GM21526 (cell line): ENCODE data around the gene FLT1.

ENCODE experiments used
- ATAC-seq: cut with Tn5 transposase; IDR thresholded peaks from one replicate; pipeline ENCODE4 v1.9.1; 2021; ENCODE audit warnings: moderate library complexity; ENCODE audit not compliant: unreplicated experiment, low FRiP score

The FLT1 gene, protein sequence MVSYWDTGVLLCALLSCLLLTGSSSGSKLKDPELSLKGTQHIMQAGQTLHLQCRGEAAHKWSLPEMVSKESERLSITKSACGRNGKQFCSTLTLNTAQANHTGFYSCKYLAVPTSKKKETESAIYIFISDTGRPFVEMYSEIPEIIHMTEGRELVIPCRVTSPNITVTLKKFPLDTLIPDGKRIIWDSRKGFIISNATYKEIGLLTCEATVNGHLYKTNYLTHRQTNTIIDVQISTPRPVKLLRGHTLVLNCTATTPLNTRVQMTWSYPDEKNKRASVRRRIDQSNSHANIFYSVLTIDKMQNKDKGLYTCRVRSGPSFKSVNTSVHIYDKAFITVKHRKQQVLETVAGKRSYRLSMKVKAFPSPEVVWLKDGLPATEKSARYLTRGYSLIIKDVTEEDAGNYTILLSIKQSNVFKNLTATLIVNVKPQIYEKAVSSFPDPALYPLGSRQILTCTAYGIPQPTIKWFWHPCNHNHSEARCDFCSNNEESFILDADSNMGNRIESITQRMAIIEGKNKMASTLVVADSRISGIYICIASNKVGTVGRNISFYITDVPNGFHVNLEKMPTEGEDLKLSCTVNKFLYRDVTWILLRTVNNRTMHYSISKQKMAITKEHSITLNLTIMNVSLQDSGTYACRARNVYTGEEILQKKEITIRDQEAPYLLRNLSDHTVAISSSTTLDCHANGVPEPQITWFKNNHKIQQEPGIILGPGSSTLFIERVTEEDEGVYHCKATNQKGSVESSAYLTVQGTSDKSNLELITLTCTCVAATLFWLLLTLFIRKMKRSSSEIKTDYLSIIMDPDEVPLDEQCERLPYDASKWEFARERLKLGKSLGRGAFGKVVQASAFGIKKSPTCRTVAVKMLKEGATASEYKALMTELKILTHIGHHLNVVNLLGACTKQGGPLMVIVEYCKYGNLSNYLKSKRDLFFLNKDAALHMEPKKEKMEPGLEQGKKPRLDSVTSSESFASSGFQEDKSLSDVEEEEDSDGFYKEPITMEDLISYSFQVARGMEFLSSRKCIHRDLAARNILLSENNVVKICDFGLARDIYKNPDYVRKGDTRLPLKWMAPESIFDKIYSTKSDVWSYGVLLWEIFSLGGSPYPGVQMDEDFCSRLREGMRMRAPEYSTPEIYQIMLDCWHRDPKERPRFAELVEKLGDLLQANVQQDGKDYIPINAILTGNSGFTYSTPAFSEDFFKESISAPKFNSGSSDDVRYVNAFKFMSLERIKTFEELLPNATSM (N-terminal part only)

DNA sequence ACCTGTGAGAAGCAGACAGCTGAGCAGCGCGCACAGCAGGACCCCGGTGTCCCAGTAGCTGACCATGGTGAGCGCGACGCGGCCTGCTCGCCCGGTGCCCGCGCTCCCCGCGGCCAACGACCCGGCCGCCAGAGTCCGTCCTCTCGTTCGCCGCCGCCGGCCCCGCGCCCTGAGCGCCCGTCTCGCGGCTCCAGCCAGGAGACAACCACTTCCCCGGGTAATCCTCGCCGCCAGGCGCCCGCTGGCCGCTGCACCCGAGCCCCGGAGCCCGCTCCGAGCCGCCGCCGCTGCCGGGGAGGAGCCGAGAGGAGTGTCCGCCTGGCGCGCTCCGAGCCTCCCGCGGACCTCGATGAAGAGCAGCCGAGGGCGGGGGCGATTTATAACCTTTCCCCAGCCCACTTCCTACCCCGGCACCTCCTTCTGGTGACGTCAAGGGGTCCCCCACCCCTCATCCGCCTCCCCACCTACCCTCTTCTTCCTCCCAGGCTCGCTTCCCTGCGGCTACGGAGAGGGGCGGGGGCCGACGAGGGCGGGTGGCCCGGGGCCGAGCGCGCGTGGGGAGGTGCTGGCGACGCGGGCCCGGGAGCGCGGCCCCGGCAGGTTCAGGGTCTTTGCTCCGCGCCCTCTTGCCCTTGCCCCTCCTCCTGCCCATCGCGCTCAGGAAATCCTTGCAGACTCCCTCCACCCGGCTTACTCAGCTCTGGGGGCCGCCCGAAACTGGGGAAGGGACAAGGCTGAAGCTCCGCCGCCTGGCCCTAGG lies at the start of gene FLT1:
TSS of gene FLT1 (minus strand) at position 351 of the 760 bp plus-strand sequence. CDS start at position 66, 285 bp downstream.
- ATAC-seq = no peak

DNA sequence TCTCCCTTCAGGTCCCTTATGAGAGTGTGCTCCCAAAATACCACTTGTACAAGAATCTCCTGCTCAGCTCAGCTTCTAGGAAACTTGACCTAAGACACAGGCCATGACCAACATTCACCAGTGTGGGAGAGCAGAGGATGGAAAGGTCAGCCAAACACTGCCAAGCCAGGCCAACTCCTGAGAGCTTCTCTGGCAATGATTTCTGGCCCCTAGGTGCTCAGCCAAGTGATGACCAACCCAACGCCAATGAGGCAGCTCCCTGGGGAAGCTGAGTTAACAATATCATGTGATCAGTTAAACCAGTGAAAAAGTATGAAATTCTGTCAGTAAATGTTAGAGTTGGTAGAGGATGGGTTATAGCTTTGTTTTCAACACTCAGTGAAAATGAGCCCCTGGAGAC lies 49.1 kb upstream of the FLT1 start:
- ATAC-seq = no peak

DNA sequence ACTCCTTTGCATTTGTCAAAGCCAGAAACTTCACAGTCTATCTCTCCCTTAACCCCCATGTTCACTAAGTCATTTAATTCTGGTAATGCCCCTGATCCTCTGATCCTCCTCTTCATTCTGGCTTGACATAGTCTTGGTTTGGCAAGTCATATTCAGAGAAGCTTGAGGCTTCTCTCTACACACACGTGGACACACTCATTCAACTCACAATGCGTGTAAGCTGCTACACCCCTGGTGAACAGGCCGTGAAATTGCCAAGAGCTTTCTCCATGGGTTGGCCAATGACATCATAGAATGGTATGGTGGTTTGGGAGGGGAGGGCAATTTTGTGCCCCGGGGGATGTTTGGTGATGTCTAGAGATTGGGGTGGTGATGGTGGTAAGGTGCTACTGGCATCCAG lies 47.9 kb upstream of the FLT1 start:
- ATAC-seq = no peak

DNA sequence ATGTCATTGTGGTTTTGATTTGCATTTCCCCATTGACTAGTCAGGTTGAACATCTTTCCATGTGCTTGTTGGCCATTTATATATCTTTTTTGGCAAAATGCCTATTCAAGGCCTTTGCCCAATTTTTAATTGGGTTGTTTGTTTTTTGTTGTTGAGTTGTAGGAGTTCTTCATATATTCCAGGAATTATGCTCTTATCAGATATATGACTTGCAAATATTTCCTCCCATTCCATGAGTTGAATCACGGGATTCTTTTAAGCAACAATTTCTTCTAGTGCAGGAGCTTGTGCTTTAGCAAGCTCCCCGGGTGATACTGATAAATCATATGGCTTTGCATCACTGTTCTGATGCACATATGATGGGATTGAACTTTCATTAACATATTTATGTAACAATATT lies 47.0 kb upstream of the FLT1 start:
- ATAC-seq = no peak

DNA sequence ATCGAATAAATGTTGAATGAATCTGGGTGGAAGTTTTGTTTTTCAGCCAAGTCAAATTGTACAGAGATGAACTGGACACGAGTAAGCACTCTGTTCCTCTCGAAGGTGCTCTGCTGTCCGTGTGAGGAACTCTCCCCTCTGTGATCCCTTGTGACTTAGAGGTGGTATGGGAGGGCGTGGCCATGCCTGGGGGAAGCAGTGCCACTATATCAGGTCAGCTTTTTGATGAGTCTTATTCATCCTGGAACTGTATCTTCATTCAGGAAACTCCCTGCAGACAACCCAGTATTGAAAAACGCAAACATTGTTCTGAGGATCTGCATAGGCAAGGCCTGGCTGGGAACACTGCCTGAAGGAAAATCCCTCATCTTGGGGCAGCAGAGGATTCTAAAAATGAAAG lies 45.7 kb upstream of the FLT1 start:
- ATAC-seq = no peak

DNA sequence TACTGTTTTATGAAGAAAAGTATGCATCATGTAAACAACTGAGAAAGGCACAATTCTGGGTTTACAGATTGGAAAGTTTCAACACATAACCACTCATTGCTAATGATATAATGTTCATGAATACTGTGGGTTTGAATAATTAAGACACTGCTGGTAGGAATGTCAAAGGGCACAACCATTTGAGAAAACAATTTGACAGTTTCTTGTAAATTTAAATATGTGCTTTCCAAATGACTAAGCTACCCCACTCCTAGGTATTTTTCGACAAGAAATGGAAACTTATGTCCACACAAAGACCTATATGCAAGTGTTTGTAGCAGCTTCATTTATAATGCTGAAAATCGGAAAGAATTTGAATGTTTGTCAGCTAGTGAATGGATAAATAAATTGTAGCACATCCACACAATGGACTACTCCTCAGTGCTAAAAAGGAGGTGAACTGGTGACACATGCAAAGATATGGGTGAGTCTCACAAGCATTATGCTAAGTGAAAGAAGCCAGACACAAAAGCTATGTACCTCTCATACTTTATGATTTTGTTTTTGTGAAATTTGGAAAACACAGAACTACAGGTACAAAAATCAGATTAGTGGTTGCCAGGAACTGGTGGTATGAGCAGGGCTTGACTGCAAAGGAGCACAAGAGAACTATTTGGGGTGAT lies 44.8 kb upstream of the FLT1 start:
- no peak for ATAC-seq

DNA sequence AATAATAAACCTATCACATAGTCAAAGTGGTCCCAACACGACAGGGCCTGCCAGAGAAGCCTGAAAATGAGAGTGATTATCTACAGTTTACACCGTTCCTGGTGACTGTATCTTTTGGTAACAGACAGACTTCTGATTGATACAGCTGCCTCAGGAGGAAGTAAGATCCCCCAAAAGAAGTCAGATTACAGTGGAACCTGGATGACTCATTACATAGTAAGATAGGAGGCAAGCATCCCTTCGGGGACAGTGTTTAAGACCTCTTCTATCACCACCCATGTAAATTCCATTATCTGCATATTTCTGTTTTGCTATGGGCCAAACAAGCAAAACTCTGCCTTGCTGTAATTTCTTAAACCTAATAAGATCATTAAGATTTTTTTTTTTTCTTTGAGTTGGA lies 44.0 kb upstream of the FLT1 start:
- ATAC-seq = no peak

DNA sequence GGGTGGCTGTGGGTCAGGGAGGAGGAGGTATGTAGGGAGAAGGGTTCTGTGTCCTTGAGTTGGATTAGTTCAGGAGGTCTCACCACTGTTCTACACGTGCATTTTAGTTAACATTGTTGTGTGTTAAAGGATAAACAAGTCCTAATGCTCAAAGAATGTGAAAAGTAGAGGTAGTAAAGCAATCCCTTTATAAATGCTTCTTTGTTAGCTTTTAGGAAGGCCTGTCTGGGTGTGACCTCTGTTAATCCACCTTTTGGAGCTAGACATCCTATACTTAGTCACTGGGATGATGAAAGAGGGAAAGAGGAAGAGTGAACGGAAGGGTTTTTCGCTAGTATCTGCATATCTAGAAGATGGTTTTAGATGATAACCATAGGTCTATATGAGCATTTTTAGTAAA lies 42.2 kb upstream of the FLT1 start:
- ATAC-seq = no peak

DNA sequence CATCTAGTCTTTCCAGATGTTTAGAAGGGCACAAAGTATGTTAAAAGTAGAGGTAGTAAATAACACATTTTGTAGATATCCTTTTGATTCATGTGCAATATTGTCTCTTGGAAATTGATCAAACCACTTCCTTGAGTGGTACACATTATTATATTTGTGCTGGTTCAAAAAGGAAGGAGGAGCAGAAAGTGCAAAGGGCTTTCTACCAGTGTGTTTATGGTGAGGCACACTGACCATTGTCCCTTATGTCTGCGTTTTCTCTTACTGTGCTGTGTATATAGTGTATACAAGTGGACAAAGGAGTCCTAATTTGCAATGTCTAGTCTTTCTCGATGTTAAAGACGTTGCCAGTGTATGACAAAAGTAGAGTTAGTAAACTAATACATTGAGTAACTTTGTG lies 41.4 kb upstream of the FLT1 start:
- ATAC-seq = no peak

DNA sequence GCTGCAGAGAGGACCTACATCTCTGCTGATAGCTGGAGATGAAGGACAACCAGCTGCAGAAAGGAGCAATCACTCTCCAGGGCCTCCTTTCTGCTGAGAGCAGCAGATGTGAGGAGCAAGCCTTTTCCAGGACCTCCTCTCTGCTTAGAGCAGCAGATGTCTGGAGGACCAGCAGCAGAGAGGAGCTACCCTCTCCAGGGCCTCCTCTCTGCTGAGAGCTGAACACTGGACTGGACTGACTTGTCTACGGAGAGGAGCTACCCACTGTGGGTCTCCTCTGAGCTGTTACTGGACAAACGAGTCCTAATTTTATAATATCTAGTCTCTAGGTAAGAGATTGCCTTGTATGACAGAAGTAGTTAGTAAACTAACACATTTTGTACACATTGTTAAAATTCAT lies 40.8 kb upstream of the FLT1 start:
- no peak for ATAC-seq

DNA sequence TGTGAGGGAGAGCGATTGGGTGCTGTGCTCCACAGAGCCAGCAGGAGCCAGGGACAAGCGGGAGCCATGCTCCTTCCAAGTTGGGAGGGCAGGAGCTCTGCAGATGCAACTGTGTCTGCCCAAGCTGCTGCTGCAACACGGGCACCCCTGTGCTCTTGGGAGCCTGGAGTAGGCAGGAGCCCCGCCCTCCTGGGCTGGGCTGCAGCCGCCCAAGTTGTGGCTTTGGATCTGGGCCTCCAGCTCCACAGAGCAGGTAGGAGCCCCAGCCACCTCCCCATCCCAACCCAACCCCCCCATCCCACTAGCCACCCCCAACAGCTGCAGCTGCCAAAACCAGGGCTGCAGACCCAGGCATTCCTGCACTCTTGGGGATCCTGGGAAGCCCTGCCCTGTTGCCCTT lies 39.9 kb upstream of the FLT1 start:
- ATAC-seq = no peak

DNA sequence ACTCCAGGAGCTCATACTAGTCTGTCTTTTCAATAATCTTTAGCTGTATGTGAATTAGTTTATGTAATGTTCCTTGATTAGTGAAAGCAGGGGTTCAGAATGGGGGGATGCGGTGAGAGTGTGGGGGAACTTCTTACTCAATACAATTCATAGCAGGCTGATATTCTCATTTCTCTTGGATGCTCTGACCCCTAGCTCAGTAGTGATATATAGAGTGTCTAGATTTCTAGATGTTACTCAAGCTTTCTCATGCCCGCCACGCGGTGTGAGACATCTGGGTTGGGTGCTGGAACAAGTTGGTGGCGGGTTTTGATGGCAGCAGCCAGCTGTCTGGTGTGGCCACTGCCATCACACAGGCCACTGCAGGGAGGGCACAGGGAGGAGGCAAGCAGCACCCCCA lies 39.3 kb upstream of the FLT1 start:
- ATAC-seq = no peak

DNA sequence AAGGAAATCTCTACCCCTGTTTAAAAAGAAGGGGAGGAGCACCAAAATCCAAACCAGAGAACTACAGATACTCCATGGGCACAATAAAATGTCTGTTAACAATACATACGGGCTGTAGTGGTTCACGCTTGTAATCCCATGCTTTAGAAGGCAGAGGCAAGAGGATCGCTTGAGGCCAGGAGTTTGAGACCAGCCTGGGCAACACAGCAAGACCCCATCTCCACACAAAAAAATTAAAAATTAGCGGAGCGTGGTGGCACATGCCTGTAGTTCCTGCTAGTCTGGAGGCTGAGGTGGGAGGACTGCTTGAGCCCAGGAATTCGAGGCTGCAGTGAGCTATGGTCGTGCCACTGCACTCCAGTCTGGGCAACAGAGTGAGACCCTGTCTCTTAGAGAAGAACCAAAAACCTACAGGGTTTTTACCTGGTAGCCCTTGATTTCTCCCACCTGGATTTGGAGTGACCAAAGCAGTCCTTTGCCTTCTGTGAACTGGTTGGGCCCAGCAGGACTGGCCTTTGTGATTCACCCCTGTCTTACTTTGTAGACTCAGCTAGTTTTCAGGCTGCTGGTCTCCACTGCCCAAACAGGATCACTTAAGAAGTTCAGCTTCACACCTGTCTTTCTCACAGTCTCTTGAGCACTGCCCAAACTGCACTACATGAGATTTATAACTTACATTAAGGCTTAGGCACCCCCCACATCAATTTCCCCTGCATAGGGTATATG lies 38.7 kb upstream of the FLT1 start:
- no peak for ATAC-seq

DNA sequence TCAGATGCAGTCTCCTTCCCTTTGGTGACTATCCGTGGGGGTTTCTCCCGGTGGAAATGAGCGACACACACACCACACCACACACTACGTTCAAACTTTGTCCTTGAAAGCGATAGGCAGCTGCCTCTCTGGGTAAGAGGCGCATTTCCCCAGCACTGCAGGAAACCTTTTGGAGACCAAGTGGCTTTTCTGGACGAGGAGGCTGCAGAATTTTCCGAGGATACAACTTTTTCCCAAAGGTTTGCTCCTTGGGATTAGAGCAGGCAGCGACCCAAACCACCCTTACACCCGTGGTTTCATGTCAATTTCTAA lies 38.2 kb upstream of the FLT1 start:
- ATAC-seq = no peak

DNA sequence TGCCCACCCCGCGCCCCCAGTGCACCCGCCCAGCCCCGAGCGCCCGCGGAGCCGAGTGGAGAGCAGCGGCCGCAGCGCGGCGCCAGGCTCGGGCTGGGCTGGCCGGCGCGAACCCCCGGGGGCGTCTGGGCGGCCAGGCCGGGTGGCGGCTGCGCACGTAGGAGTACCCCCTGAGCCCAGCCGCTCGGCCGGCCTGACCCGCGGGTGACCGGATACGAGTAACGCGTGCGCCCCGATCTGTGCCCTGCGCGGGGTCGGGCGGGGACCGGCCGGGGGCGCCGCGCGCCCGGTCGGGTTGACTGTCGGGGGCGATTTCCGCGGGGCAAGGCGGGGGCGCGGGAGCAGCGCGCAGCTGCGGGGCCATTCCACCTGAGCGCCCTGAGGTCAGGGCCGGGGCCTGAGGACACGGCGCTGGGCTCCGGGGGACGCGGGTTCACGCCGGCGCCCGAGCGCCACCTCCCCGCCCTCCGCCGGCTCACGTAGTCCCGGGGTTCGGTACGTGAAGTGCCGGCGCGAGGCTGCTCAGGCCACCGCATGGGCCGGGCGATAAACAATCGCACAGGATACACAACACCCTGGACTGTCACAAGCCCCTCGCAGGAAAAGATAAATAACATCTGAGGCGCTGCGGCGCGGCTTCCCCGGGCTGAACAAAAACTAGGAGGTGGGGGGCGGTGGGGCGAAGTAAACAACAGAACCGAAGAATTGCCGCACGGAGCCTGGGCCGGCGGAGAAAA lies 37.6 kb upstream of the FLT1 start:
- ATAC-seq = no peak

DNA sequence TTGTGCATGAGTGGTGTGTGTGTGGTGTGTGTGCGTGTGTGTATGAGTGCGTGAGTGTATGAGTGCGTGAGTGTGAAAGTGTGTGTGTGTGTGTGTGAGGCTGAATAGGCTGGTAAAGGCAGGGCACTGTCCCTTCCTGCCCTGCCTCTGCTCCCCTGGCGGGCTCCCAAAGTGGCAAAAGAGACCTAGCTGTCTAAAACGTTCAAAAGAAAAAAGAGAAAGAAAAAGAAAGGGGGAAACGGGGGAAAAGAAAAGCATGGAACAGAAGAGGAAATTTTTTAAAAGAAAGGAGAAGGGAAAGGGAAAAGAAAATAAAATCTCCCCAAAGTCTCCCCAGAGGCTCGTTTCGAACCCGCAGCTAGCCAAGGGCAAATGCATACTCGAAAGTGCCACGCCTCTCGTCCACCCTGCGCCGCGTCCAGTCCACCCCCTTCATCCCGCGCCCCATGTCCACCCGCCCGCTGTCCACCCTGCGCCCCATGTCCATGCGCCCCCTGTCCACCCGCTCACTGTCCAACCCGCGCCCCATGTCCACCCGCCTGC lies 37.0 kb upstream of the FLT1 start:
- ATAC-seq = no peak

DNA sequence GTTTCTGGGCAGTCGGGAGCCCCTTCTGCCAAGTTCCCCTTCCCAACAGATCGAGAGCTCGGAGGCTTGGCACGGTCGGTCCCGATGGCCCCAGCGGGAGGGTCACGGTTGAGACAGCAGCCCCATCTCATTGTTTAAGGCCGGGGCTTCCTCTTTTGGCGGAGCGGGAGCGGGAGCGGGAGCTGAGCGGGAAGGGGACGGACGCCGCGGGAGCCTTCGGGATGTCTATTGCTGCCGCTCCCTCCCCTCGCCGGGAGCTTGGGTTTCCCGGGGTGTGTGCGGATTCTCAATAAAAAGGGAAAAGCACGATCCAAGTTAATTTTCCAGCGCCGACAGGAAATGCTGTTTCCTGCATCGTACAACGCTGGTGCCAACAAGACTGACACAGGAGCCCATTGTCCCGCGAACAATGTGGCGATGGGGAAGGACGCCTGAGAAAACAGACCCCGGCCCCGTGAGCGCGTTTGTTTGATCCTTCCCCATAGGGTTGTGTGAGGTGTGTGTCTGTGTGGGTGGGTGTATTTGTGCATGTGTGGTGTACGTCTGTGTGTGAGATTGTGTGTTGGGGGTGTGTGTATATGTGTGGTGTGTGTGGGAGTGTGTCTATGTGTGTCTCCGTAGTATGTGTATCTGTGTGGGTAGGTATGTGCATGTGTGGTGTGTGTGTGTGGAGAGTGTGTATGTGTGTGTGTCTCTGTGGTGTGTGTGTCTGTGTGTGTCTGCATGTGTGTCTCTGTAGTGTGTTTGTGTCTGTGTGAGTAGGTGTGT lies 36.3 kb upstream of the FLT1 start:
- no peak for ATAC-seq

DNA sequence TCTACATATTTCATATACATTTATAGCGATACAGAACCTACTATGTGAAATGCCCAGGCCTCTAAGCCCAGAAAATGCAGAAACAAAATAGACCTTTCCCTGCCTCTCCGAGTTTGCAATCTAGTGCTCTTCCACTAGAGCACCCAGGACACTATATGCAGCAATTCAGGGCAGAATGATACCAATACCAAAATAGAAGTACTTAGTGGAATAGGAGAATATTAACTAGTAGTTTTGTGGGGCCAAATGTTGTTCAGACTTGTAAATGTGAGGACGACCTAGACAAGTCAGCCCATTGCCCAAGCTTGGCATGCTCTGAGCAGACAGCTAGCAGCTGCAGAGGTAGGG lies 35.8 kb upstream of the FLT1 start:
- ATAC-seq = no peak
